ENCODE data around the gene WDR38. TPM values are rescaled to one million over a fixed set of nuclear protein-coding genes. Genes with fewer than 3 reads are reported as not detected.

The WDR38 gene
- total and polyA plus RNA-seq, 2 of the 4 experiments (the other 2 are of a cell fraction) = not detected

DNA sequence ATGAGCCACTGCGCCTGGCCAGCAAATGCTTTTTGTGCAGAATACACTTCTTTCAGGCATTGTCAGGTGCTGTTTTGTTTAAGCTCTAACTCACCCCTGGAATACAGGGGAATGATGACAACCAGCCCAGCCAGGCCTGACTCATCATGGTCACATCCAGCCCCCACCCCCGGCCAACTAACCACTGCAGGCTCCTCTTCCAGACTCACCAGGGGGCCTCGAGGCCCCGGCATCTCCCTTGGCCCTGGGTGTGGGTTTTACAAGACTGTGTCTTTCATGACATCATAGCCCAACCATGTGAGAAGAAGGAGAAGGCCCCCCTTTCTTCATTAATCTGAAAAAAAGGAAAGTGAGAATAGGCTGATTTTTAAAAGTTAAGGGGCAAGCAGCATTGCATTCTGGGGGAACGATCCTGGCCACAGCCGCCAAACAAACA, 40.8 kb upstream of the WDR38 start (continued):
- peak; percentile 16; the same call in 1 of the 2 replicates for TF ChIP-seq MAFK (IDR thresholded peaks at IDR 0.05; ENCODE audit: low read depth, low read length)

GRCh38 chr9:124813041-124813440, 40.2 kb upstream of the WDR38 start:
- ChIA-PET CTCF (interaction anchor here (0.6 to 1.3 kb wide), 5 partner anchors 13 to 42 kb away, joined by 3 to 10 read pairs (median 3); no protein-coding TSS in a partner anchor), POLR2A (ENCODE audit: unreplicated experiment) (no interaction called here)
- WGBS, 2 experiments (ENCODE audit: extremely low coverage in 2 of 2, insufficient read length in 1 of 2) = no CpG with 5 or more reads among the region's 7 CpGs
- H4K91ac ChIP-seq (ENCODE audit: insufficient read depth, low read depth, low read length) = peak overlapping the region; percentile 57
- intact Hi-C loops (cut with micrococcal nuclease) = loop anchor here (2.0 kb wide), 1 partner anchor 40 kb away; the partner anchor contains the start of gene WDR38
- no peak overlapping the region for H2AFZ ChIP-seq (replicated peaks; ENCODE audit: low read length, poor library complexity)
- H3K14ac ChIP-seq (replicated peaks; ENCODE audit: low read depth, low read length) = peak overlapping the region; percentile 59
- peak overlapping the region in 1 of 2 experiments; percentile 90; a peak in 3 of 4 replicates for H4K8ac ChIP-seq (ENCODE audit: low read depth in 2 of 2, low read length in 2 of 2)
- H2AK5ac ChIP-seq (ENCODE audit: low read depth, low read length) = peak overlapping the region; percentile 79
- peak overlapping the region; percentile 61; the same call in 1 of the 3 replicates for H2BK15ac ChIP-seq (ENCODE audit: low read depth, low read length)
- no peak overlapping the region for H3K9ac ChIP-seq (ENCODE audit: low read depth, low read length)
- H3K23ac ChIP-seq (ENCODE audit: low read depth, low read length) = no peak overlapping the region; the same call in 1 of the 2 replicates
- dilution Hi-C loops (cut with HindIII; ENCODE audit: low sequenced_read_pairs, unreplicated experiment) = no loop called here
- BruUV-seq (replicated peaks) = no TSS peak
- H3K4me2 ChIP-seq (ENCODE audit: low read depth, low read length) = no peak overlapping the region
- peaks cover 22% of the 10 kb centered on the region for H3K9me1 ChIP-seq (ENCODE audit: insufficient read depth, low read length)
- in situ Hi-C loops (cut with MboI; ENCODE audit: low sequenced_read_pairs) = no loop called here
- H3K27me3 ChIP-seq (ENCODE audit: control insufficient read depth, insufficient read depth, low read length) = no peaks in the 10 kb centered on the region
- H3K4me1 ChIP-seq (ENCODE audit: control insufficient read depth, insufficient read depth, low read length) = peaks cover 23% of the 10 kb centered on the region
- peak overlapping the region; percentile 23 for H2BK5ac ChIP-seq (ENCODE audit: low read depth, low read length, poor library complexity, severe bottlenecking)
- peak overlapping the region; percentile 41; the same call in 1 of the 2 replicates for H4K5ac ChIP-seq (ENCODE audit: low read depth, low read length)
- peak overlapping the region; percentile 47 for H3K27ac ChIP-seq (ENCODE audit: insufficient read depth, low read length)
- no peak for ATAC-seq (ENCODE audit: low read depth)
- H3K56ac ChIP-seq (ENCODE audit: extremely low read depth, insufficient read depth, low read length) = 0 out of 2 replicates have a peak overlapping the region, but pooled peaks have one; percentile 24
- peak overlapping the region; percentile 86 for H2BK120ac ChIP-seq (ENCODE audit: low read depth, low read length)
- peak overlapping the region; percentile 78 for H3K4ac ChIP-seq (ENCODE audit: low read depth, low read length)
- no peak for DNase-seq
- peak overlapping the region; percentile 10 for H2AK9ac ChIP-seq (replicated peaks; ENCODE audit: low read depth, low read length, poor library complexity)
- peak overlapping the region; percentile 44 for H3K18ac ChIP-seq (ENCODE audit: low read depth, low read length)
- peaks cover 0 to 10% of the 10 kb centered on the region in 2 experiments; a peak in 2 of 4 replicates for H3K79me1 ChIP-seq (ENCODE audit: low read depth in 1 of 2, low read length in 2 of 2)
- no peak overlapping the region for H3K4me3 ChIP-seq (ENCODE audit: insufficient read depth, low read depth, low read length)
- H2BK20ac ChIP-seq (ENCODE audit: low read depth, low read length) = peak overlapping the region; percentile 74
- peaks cover 12% of the 10 kb centered on the region; the same call in 1 of the 2 replicates for H3K36me3 ChIP-seq (ENCODE audit: control insufficient read depth, insufficient read depth, low read length)
- no peaks in the 10 kb centered on the region for H3K9me3 ChIP-seq (ENCODE audit: control insufficient read depth, insufficient read depth, low read length)
- no peaks in the 10 kb centered on the region for H4K20me1 ChIP-seq (ENCODE audit: insufficient read depth, low read length)
- TF ChIP-seq MXI1 (IDR thresholded peaks at IDR 0.05; ENCODE audit: borderline replicate concordance, low read depth, low read length) (no peak), FOS (IDR thresholded peaks at IDR 0.05; ENCODE audit: low read depth, low read length) (no peak), MAZ (IDR thresholded peaks at IDR 0.05; ENCODE audit: borderline replicate concordance, low read depth, low read length) (no peak), BHLHE40 (IDR thresholded peaks at IDR 0.05; ENCODE audit: low read depth, low read length) (no peak), MAFK (IDR thresholded peaks at IDR 0.05; ENCODE audit: low read depth, low read length) (no peak), RAD21 (IDR thresholded peaks at IDR 0.05; ENCODE audit: low read length) (no peak), RCOR1 (IDR thresholded peaks at IDR 0.05; ENCODE audit: insufficient replicate concordance, low read length) (no peak), SMC3 (IDR thresholded peaks at IDR 0.05; ENCODE audit: low read depth, low read length) (no peak), CEBPB (IDR thresholded peaks at IDR 0.05; ENCODE audit: low read depth, low read length) (no peak), ELK1 (IDR thresholded peaks at IDR 0.05; ENCODE audit: borderline replicate concordance, low read depth, low read length) (no peak)
- TF ChIP-seq, protein P1, sequence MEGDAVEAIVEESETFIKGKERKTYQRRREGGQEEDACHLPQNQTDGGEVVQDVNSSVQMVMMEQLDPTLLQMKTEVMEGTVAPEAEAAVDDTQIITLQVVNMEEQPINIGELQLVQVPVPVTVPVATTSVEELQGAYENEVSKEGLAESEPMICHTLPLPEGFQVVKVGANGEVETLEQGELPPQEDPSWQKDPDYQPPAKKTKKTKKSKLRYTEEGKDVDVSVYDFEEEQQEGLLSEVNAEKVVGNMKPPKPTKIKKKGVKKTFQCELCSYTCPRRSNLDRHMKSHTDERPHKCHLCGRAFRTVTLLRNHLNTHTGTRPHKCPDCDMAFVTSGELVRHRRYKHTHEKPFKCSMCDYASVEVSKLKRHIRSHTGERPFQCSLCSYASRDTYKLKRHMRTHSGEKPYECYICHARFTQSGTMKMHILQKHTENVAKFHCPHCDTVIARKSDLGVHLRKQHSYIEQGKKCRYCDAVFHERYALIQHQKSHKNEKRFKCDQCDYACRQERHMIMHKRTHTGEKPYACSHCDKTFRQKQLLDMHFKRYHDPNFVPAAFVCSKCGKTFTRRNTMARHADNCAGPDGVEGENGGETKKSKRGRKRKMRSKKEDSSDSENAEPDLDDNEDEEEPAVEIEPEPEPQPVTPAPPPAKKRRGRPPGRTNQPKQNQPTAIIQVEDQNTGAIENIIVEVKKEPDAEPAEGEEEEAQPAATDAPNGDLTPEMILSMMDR (conservative IDR thresholded peaks at IDR 0.05; ENCODE audit: low read depth, low read length) = no peak
- TF ChIP-seq, protein P2, sequence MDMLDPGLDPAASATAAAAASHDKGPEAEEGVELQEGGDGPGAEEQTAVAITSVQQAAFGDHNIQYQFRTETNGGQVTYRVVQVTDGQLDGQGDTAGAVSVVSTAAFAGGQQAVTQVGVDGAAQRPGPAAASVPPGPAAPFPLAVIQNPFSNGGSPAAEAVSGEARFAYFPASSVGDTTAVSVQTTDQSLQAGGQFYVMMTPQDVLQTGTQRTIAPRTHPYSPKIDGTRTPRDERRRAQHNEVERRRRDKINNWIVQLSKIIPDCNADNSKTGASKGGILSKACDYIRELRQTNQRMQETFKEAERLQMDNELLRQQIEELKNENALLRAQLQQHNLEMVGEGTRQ (IDR thresholded peaks at IDR 0.05; ENCODE audit: low read depth, low read length) = no peak

All from IMR-90 (cell line).